A673 (cell line): ENCODE data around the gene TIMM21. TPM values are rescaled to one million over a fixed set of nuclear protein-coding genes. Genes with fewer than 3 reads are reported as not detected.

Experiments
- BruUV-seq: library from RNA; stranded (reverse); fragments of 400-500 nt; replicated peaks from 2 replicates; lab custom pipeline; 2021; lab: Mats Ljungman, UMichigan
- CTCF ChIA-PET: fragments of 300-600 bp; sonication (Branson Sonifier 250); formaldehyde crosslinking; loops from one replicate; lab custom pipeline; 2022; ENCODE audit warnings: antibody characterized with exemption; lab: Charles Lee
- POLR2A ChIA-PET: fragments of 300-600 bp; sonication (Branson Sonifier 250); formaldehyde crosslinking; loops from one replicate; lab custom pipeline; 2022; ENCODE audit warnings: antibody characterized with exemption; ENCODE audit not compliant: low non-redundant PET; lab: Charles Lee
- DNase-seq: peaks from one replicate; pipeline ENCODE4 v3.0.0-alpha.2; 2015; ENCODE audit warnings: low spot score
- H3K27ac ChIP-seq: fragments of 200-600 bp; sonication (generic); 2 replicates; pipeline ENCODE4 v1.5.1; 2016; ENCODE audit warnings: mixed run types, low read depth, mild to moderate bottlenecking, mixed read lengths, antibody characterized with exemption, low read length; ENCODE audit not compliant: poor library complexity, severe bottlenecking
- H3K27me3 ChIP-seq: fragments of 200-600 bp; sonication (generic); replicated peaks from 2 replicates; pipeline ENCODE4 v1.6.1; 2017; ENCODE audit warnings: mixed run types, low read depth, mild to moderate bottlenecking, mixed read lengths, antibody characterized with exemption, low read length; ENCODE audit not compliant: insufficient read depth, poor library complexity
- H3K36me3 ChIP-seq: fragments of 200-600 bp; sonication (generic); 2 replicates; pipeline ENCODE4 v1.6.1; 2016; ENCODE audit warnings: mixed run types, mild to moderate bottlenecking, mixed read lengths, antibody characterized with exemption, low read length; ENCODE audit not compliant: insufficient read depth, poor library complexity, severe bottlenecking
- H3K4me1 ChIP-seq: fragments of 200-600 bp; sonication (generic); 2 replicates; pipeline ENCODE4 v1.6.1; 2017; ENCODE audit warnings: mixed run types, mild to moderate bottlenecking, mixed read lengths, antibody characterized with exemption, low read length; ENCODE audit not compliant: insufficient read depth, poor library complexity, severe bottlenecking
- H3K4me3 ChIP-seq: fragments of 200-600 bp; sonication (generic); 2 replicates; pipeline ENCODE4 v1.5.1; 2016; ENCODE audit warnings: low read depth, mixed run types, mild to moderate bottlenecking, mixed read lengths, low read length; ENCODE audit not compliant: poor library complexity, severe bottlenecking
- H3K9me3 ChIP-seq: fragments of 200-600 bp; sonication (generic); 2 replicates; pipeline ENCODE4 v1.6.1; 2016; ENCODE audit warnings: mixed run types, low read depth, mild to moderate bottlenecking, mixed read lengths, antibody characterized with exemption, low read length; ENCODE audit not compliant: poor library complexity, severe bottlenecking
- EZH2 ChIP-seq: fragments of 200-600 bp; sonication (generic); IDR thresholded peaks from 2 replicates; pipeline ENCODE4 v1.6.1; 2017; ENCODE audit warnings: borderline replicate concordance, low read depth, mild to moderate bottlenecking, mixed read lengths, antibody characterized with exemption, low read length; ENCODE audit not compliant: poor library complexity, severe bottlenecking
- intact Hi-C: fragments of 100-400 bp; cut with micrococcal nuclease; formaldehyde crosslinking; loops from one replicate; pipeline ENCODE4 v1.10.0; 2022; ENCODE audit not compliant: unreplicated experiment
- total RNA-seq: library from RNA; stranded (reverse); gene quantifications from 2 replicates; pipeline ENCODE4 v1.2.3, GENCODE V29; 2021
- TF ChIP-seq, protein P1 (sequence below): fragments of 300-800, 200-600 bp; sonication (generic); conservative IDR thresholded peaks from 2 replicates; pipeline ENCODE4 v1.5.1; 2017; ENCODE audit warnings: low read depth, mild to moderate bottlenecking, antibody characterized with exemption, low read length, moderate library complexity, mixed read lengths

The TIMM21 gene
- total RNA-seq, 1 experiment from 2014 or later = 85.1 TPM

DNA sequence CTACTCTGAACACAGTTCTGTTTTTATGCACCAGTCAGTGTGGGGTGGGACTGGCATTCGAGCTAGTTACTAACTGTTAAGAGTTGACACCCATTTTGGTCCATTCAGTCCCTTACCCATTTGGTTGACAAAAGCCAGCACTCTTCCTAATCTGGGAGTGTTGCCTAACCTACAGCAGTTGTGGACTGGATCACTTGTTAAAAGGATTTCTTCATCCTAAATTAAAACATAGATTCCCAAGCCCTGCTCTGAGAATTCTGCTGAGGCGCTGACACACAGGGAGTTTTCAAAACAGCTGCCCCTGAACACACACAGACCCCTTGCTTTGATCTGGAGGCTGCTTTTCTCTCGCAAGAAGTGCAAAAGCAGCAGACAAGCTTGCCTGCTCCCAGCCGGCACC, 6.4 kb downstream of the TIMM21 start:
- DNase-seq = no peak
- BruUV-seq = no TSS peak
- Histone ChIP-seq H3K9me3 (no peaks in the 10 kb centered on the region), H3K4me1 (peaks cover 5% of the 10 kb centered on the region), H3K4me3 (no peak overlapping the region), H3K27ac (no peak overlapping the region), H3K36me3 (peaks cover 44% of the 10 kb centered on the region), H3K27me3 (no peaks in the 10 kb centered on the region)
- intact Hi-C loops = no loop called here
- CTCF ChIA-PET = interaction anchor here (0.7 kb wide), 1 partner anchor 365 kb away, joined by 3 read pairs; no protein-coding TSS in a partner anchor
- TF ChIP-seq, protein P1, sequence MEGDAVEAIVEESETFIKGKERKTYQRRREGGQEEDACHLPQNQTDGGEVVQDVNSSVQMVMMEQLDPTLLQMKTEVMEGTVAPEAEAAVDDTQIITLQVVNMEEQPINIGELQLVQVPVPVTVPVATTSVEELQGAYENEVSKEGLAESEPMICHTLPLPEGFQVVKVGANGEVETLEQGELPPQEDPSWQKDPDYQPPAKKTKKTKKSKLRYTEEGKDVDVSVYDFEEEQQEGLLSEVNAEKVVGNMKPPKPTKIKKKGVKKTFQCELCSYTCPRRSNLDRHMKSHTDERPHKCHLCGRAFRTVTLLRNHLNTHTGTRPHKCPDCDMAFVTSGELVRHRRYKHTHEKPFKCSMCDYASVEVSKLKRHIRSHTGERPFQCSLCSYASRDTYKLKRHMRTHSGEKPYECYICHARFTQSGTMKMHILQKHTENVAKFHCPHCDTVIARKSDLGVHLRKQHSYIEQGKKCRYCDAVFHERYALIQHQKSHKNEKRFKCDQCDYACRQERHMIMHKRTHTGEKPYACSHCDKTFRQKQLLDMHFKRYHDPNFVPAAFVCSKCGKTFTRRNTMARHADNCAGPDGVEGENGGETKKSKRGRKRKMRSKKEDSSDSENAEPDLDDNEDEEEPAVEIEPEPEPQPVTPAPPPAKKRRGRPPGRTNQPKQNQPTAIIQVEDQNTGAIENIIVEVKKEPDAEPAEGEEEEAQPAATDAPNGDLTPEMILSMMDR = no peak
- no peak for TF ChIP-seq EZH2
- POLR2A ChIA-PET = no interaction called here

- TF ChIP-seq EZH2 = no peak
- TF ChIP-seq, protein P1 = no peak
- intact Hi-C loops = no loop called here
- ChIA-PET POLR2A (no interaction called here), CTCF (no interaction called here)
- Histone ChIP-seq H3K4me1 (peaks cover under 1% of the 10 kb centered on the region), H3K27ac (no peak overlapping the region), H3K4me3 (no peak overlapping the region), H3K9me3 (no peaks in the 10 kb centered on the region), H3K27me3 (no peaks in the 10 kb centered on the region), H3K36me3 (peaks cover 44% of the 10 kb centered on the region)
- DNase-seq = no peak
- BruUV-seq = no TSS peak
Measured at GRCh38 chr18:74155276-74155675, 7.0 kb downstream of the TIMM21 start.

- Histone ChIP-seq H3K27me3 (no peaks in the 10 kb centered on the region), H3K9me3 (no peaks in the 10 kb centered on the region), H3K4me3 (no peak overlapping the region), H3K36me3 (peaks cover 12% of the 10 kb centered on the region), H3K4me1 (no peaks in the 10 kb centered on the region), H3K27ac (no peak overlapping the region)
- CTCF ChIA-PET = no interaction called here
- intact Hi-C loops = no loop called here
- DNase-seq = no peak
- POLR2A ChIA-PET = no interaction called here
- BruUV-seq = no TSS peak
- no peak for TF ChIP-seq EZH2
- TF ChIP-seq, protein P1 = no peak
Measured at GRCh38 chr18:74163019-74163660, 14.8 kb downstream of the TIMM21 start.
